Natural killer cell (primary cell): ENCODE data around the gene LAMA4. TPM values are rescaled to one million over a fixed set of nuclear protein-coding genes. Genes with fewer than 3 reads are reported as not detected.

ENCODE experiments used
- ATAC-seq, 3 donors: fragments of 150-1000 bp in 2 of 3; fragments of 200-7000 bp in 1 of 3; cut with Tn5 transposase; 1 replicate in 1 of 3; 2 replicates in 2 of 3; pipeline ENCODE4 v1.10.0; 2021; ENCODE audit warnings: mild to moderate bottlenecking in 2 of 3, moderate library complexity in 2 of 3
- DNase-seq, 2 donors: peaks; one replicate each; pipeline versions ENCODE4 v3.0.0 to v3.0.0-alpha.2; 2013 to 2021; ENCODE audit warnings: mixed read lengths in 1 of 2
- H3K27ac ChIP-seq: one replicate; pipeline ENCODE4 v1.5.1; 2013; ENCODE audit warnings: mild to moderate bottlenecking, low read length
- H3K27me3 ChIP-seq: one replicate; pipeline ENCODE4 v1.6.1; 2013; ENCODE audit warnings: low read length; ENCODE audit not compliant: control insufficient read depth, insufficient read depth
- H3K36me3 ChIP-seq: one replicate; pipeline ENCODE4 v1.6.1; 2013; ENCODE audit warnings: low read length; ENCODE audit not compliant: control insufficient read depth, insufficient read depth
- H3K4me1 ChIP-seq: one replicate; pipeline ENCODE4 v1.6.1; 2013; ENCODE audit warnings: low read length; ENCODE audit not compliant: control insufficient read depth, insufficient read depth
- H3K4me3 ChIP-seq: one replicate; pipeline ENCODE4 v1.5.1; 2013; ENCODE audit warnings: low read length
- H3K9me3 ChIP-seq: one replicate; pipeline ENCODE4 v1.6.1; 2013; ENCODE audit warnings: low read length; ENCODE audit not compliant: control insufficient read depth, insufficient read depth
- H3K27ac Mint-ChIP-seq, 2 donors: one replicate each; pipeline ENCODE4 v1.8.0; 2022; ENCODE audit warnings: mild to moderate bottlenecking in 2 of 2, mixed read lengths in 2 of 2, moderate library complexity in 1 of 2
- H3K27me3 Mint-ChIP-seq, 2 donors: one replicate each; pipeline ENCODE4 v1.8.0; 2022; ENCODE audit warnings: low read depth in 2 of 2, mixed read lengths in 2 of 2
- H3K36me3 Mint-ChIP-seq: one replicate; pipeline ENCODE4 v1.8.0; 2022; ENCODE audit warnings: mixed read lengths
- H3K4me1 Mint-ChIP-seq, 2 donors: one replicate each; pipeline ENCODE4 v1.8.0; 2022; ENCODE audit warnings: mixed read lengths in 2 of 2
- H3K4me3 Mint-ChIP-seq: one replicate; pipeline ENCODE4 v1.8.0; 2022; ENCODE audit warnings: mild to moderate bottlenecking, moderate library complexity, mixed read lengths
- H3K9me3 Mint-ChIP-seq, 2 donors: one replicate each; pipeline ENCODE4 v1.8.0; 2022; ENCODE audit warnings: mixed read lengths in 2 of 2
- WGBS: methylation state at CpG from one replicate; pipeline ENCODE4 v1.1.7; 2013; ENCODE audit warnings: missing lambda C conversion rate; ENCODE audit not compliant: insufficient coverage; 5-methylcytosine and 5-hydroxymethylcytosine counted together
- intact Hi-C: fragments of 100-400 bp; cut with micrococcal nuclease; formaldehyde crosslinking; loops from one replicate; pipeline ENCODE4 v1.14.2; 2022
- total RNA-seq, 4 donors: library from RNA; stranded (reverse); fragments of 120-200 nt in 1 of 4; gene quantifications; one replicate each; pipeline versions ENCODE4 v1.2.3 to v1.2.4, GENCODE V29; 2013 to 2022
- TF ChIP-seq, protein P1 (sequence below): fragments of 200-600 bp; IDR thresholded peaks from one replicate; pipeline ENCODE4 v1.8.0; 2022; ENCODE audit warnings: antibody characterized with exemption

Gene LAMA4
- total RNA-seq, 3 donors from 2014 or later (not counting 1 experiment from before 2014, with no cell fraction given): not detected

- H3K27me3 Mint-ChIP-seq: peaks cover 36 to 58% of the 10 kb centered on the region in 2 donors
- H3K27ac Mint-ChIP-seq: no peak overlapping the region
- Histone ChIP-seq H3K4me3 (no peak overlapping the region), H3K4me1 (no peaks in the 10 kb centered on the region), H3K36me3 (no peaks in the 10 kb centered on the region), H3K27me3 (no peaks in the 10 kb centered on the region), H3K9me3 (no peaks in the 10 kb centered on the region), H3K27ac (no peak overlapping the region)
- intact Hi-C loops: no loop called here
- ATAC-seq: no peak
- TF ChIP-seq, protein P1, sequence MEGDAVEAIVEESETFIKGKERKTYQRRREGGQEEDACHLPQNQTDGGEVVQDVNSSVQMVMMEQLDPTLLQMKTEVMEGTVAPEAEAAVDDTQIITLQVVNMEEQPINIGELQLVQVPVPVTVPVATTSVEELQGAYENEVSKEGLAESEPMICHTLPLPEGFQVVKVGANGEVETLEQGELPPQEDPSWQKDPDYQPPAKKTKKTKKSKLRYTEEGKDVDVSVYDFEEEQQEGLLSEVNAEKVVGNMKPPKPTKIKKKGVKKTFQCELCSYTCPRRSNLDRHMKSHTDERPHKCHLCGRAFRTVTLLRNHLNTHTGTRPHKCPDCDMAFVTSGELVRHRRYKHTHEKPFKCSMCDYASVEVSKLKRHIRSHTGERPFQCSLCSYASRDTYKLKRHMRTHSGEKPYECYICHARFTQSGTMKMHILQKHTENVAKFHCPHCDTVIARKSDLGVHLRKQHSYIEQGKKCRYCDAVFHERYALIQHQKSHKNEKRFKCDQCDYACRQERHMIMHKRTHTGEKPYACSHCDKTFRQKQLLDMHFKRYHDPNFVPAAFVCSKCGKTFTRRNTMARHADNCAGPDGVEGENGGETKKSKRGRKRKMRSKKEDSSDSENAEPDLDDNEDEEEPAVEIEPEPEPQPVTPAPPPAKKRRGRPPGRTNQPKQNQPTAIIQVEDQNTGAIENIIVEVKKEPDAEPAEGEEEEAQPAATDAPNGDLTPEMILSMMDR: no peak
- H3K36me3 Mint-ChIP-seq: no peaks in the 10 kb centered on the region
- WGBS: 100% methylated on average over 4 of the region's 5 CpGs
- DNase-seq: no peak
- H3K4me3 Mint-ChIP-seq: no peak overlapping the region
- H3K4me1 Mint-ChIP-seq: peaks cover 8 to 9% of the 10 kb centered on the region in 2 donors
- no peaks in the 10 kb centered on the region for H3K9me3 Mint-ChIP-seq
Measured at GRCh38 chr6:112232845-112233256, 21.5 kb downstream of the LAMA4 start.

- no peaks in the 10 kb centered on the region for H3K36me3 Mint-ChIP-seq
- peaks cover 32 to 57% of the 10 kb centered on the region in 2 donors for H3K27me3 Mint-ChIP-seq
- ATAC-seq (no peak), DNase-seq (no peak)
- no peak overlapping the region for H3K4me3 Mint-ChIP-seq
- no peaks in the 10 kb centered on the region for H3K36me3 ChIP-seq
- H3K4me1 Mint-ChIP-seq: peaks cover 7 to 9% of the 10 kb centered on the region in 2 donors
- intact Hi-C loops: no loop called here
- H3K9me3 Mint-ChIP-seq: no peaks in the 10 kb centered on the region
- no peak overlapping the region for H3K27ac ChIP-seq
- WGBS: 48% methylated on average over 2 of the region's 2 CpGs
- no peaks in the 10 kb centered on the region for H3K9me3 ChIP-seq
- no peak overlapping the region for H3K4me3 ChIP-seq
- no peak overlapping the region for H3K27ac Mint-ChIP-seq
- TF ChIP-seq, protein P1: no peak
- H3K27me3 ChIP-seq: no peaks in the 10 kb centered on the region
- no peaks in the 10 kb centered on the region for H3K4me1 ChIP-seq
Measured at GRCh38 chr6:112231594-112232060, 22.7 kb downstream of the LAMA4 start.

- DNase-seq (no peak), ATAC-seq (no peak)
- H3K36me3 ChIP-seq: no peaks in the 10 kb centered on the region
- H3K4me3 Mint-ChIP-seq: no peak overlapping the region
- intact Hi-C loops: no loop called here
- no peaks in the 10 kb centered on the region for H3K27me3 ChIP-seq
- H3K4me1 ChIP-seq: no peaks in the 10 kb centered on the region
- no peak overlapping the region for H3K27ac Mint-ChIP-seq
- H3K9me3 Mint-ChIP-seq: no peaks in the 10 kb centered on the region
- H3K4me3 ChIP-seq: no peak overlapping the region
- no peaks in the 10 kb centered on the region for H3K36me3 Mint-ChIP-seq
- TF ChIP-seq, protein P1: no peak
- 100% methylated on average over 1 of the region's 1 CpG for WGBS
- no peaks in the 10 kb centered on the region for H3K9me3 ChIP-seq
- no peak overlapping the region for H3K27ac ChIP-seq
- H3K27me3 Mint-ChIP-seq: peaks cover 34 to 57% of the 10 kb centered on the region in 2 donors
- peaks cover 3 to 6% of the 10 kb centered on the region in 2 donors for H3K4me1 Mint-ChIP-seq
Measured at GRCh38 chr6:112231164-112231563, 23.2 kb downstream of the LAMA4 start.
